Sigmoid colon (tissue), 4 donors: Measurements from ENCODE around the gene MCF2L.

Experiments used
- CTCF ChIP-seq, 4 experiments: fragments of 450-650 bp in 3 of 4; fragments of 200-600 bp in 1 of 4; IDR thresholded peaks; one replicate each; pipeline ENCODE4 v1.5.1; 2016 to 2019; ENCODE audit warnings: antibody characterized with exemption in 4 of 4, mild to moderate bottlenecking in 3 of 4, moderate library complexity in 2 of 4
- EP300 ChIP-seq, 4 donors: sonication (generic); formaldehyde crosslinking; IDR thresholded peaks; one replicate each; pipeline ENCODE4 v1.6.1; 2017; ENCODE audit warnings: antibody characterized with exemption in 4 of 4
- POLR2A ChIP-seq, 2 donors: fragments of 450-650 bp; IDR thresholded peaks; one replicate each; pipeline ENCODE4 v1.6.1; 2016; ENCODE audit warnings: antibody characterized with exemption in 2 of 2, mild to moderate bottlenecking in 2 of 2, moderate library complexity in 2 of 2

- TF ChIP-seq EP300 (IDR thresholded peaks at IDR 0.05) (no peak), CTCF (IDR thresholded peaks at IDR 0.05) (no peak), POLR2A (IDR thresholded peaks at IDR 0.05) (no peak)
Observed at GRCh38 chr13:112984954-112985802, 16.2 kb downstream of the MCF2L start.
